PC-3 (cell line): ENCODE data around the gene CDHR3. TPM values are rescaled to one million over a fixed set of nuclear protein-coding genes. Genes with fewer than 3 reads are reported as not detected.

Experiments
- ATAC-seq: fragments of 200-7000 bp; cut with Tn5 transposase; 2 replicates; pipeline ENCODE4 v1.9.1; 2020; ENCODE audit warnings: mild to moderate bottlenecking, moderate library complexity
- BruUV-seq: library from RNA; stranded (reverse); fragments of 400-500 nt; replicated peaks from 2 replicates; lab custom pipeline; 2021; lab: Mats Ljungman, UMichigan
- CTCF ChIA-PET: fragments of 300-600 bp; sonication (Branson Sonifier 250); formaldehyde crosslinking; loops from one replicate; lab custom pipeline; 2022; ENCODE audit warnings: antibody characterized with exemption; lab: Charles Lee
- POLR2A ChIA-PET: fragments of 300-600 bp; sonication (Branson Sonifier 250); formaldehyde crosslinking; loops from one replicate; lab custom pipeline; 2022; ENCODE audit warnings: antibody characterized with exemption; ENCODE audit not compliant: unreplicated experiment; lab: Charles Lee
- DNase-seq: peaks from one replicate; pipeline ENCODE4 v3.0.0-alpha.2; 2015
- H2AFZ ChIP-seq: fragments of 300-600 bp; sonication (generic); 2 replicates; pipeline ENCODE4 v1.6.0; 2016; ENCODE audit warnings: antibody characterized with exemption, low read length
- H3F3A ChIP-seq: fragments of 300-600 bp; sonication (generic); one replicate; pipeline ENCODE4 v1.6.0; 2017; ENCODE audit warnings: antibody characterized with exemption, low read length, control low read depth, mild to moderate bottlenecking; ENCODE audit not compliant: unreplicated experiment
- H3K27ac ChIP-seq: fragments of 300-600 bp; sonication (generic); 2 replicates; pipeline ENCODE4 v1.5.1; 2016; ENCODE audit warnings: mild to moderate bottlenecking, low read length
- H3K27me3 ChIP-seq: fragments of 300-600 bp; sonication (generic); 2 replicates; pipeline ENCODE4 v1.6.1; 2016; ENCODE audit warnings: low read length, mixed read lengths
- H3K36me3 ChIP-seq: fragments of 300-600 bp; sonication (generic); 2 replicates; pipeline ENCODE4 v1.6.1; 2016; ENCODE audit warnings: low read depth, mixed run types, low read length, mixed read lengths
- H3K4me1 ChIP-seq: fragments of 300-600 bp; sonication (generic); 2 replicates; pipeline ENCODE4 v1.5.1; 2016; ENCODE audit warnings: low read length; ENCODE audit not compliant: insufficient read depth
- H3K4me2 ChIP-seq: fragments of 300-600 bp; sonication (generic); 2 replicates; pipeline ENCODE4 v1.6.0; 2016; ENCODE audit warnings: low read length
- H3K4me3 ChIP-seq: fragments of 300-600 bp; sonication (generic); 2 replicates; pipeline ENCODE4 v1.5.1; 2016; ENCODE audit warnings: mild to moderate bottlenecking, low read length, mixed read lengths
- H3K79me2 ChIP-seq: fragments of 300-600 bp; sonication (generic); 2 replicates; pipeline ENCODE4 v1.6.1; 2017; ENCODE audit warnings: low read length, mixed read lengths
- H3K9ac ChIP-seq: fragments of 300-600 bp; sonication (generic); 2 replicates; pipeline ENCODE4 v1.6.0; 2016; ENCODE audit warnings: mild to moderate bottlenecking, low read length
- H3K9me2 ChIP-seq: fragments of 300-600 bp; sonication (generic); replicated peaks from 2 replicates; pipeline ENCODE4 v1.6.1; 2016; ENCODE audit warnings: mixed run types, low read length, mixed read lengths
- H3K9me3 ChIP-seq: fragments of 300-600 bp; sonication (generic); 2 replicates; pipeline ENCODE4 v1.6.1; 2016; ENCODE audit warnings: low read length, mixed read lengths
- H4K20me1 ChIP-seq: fragments of 300-600 bp; sonication (generic); 2 replicates; pipeline ENCODE4 v1.6.1; 2016; ENCODE audit warnings: low read length, mixed read lengths
- CTCF ChIP-seq: fragments of 300-600 bp; sonication (generic); conservative IDR thresholded peaks from 2 replicates; pipeline ENCODE4 v1.5.1; 2017; ENCODE audit warnings: antibody characterized with exemption, low read depth, mild to moderate bottlenecking, low read length
- EZH2 ChIP-seq: fragments of 300-600 bp; sonication (generic); IDR thresholded peaks from one replicate; pipeline ENCODE4 v1.6.1; 2017; ENCODE audit warnings: antibody characterized with exemption, mild to moderate bottlenecking, low read length; ENCODE audit not compliant: unreplicated experiment
- EZH2phosphoT487 ChIP-seq: fragments of 300-600 bp; sonication (generic); IDR thresholded peaks from 2 replicates; pipeline ENCODE4 v1.6.1; 2018; ENCODE audit warnings: mild to moderate bottlenecking, antibody characterized with exemption, low read length, borderline replicate concordance
- intact Hi-C: fragments of 100-400 bp; cut with micrococcal nuclease; formaldehyde crosslinking; loops from 2 replicates; pipeline ENCODE4 v1.9.0; 2023
- total RNA-seq: library from RNA; depleted of rRNA; stranded (reverse); fragments of >200 nt; gene quantifications from 2 replicates; pipeline ENCODE4 v1.2.3, GENCODE V29; 2014

CDHR3 gene
- total RNA-seq, 1 experiment from 2014 or later = 9.8 TPM

- Histone ChIP-seq H3K9ac (no peak overlapping the region), H3K79me2 (no peaks in the 10 kb centered on the region), H3K9me3 (no peaks in the 10 kb centered on the region), H3K4me3 (no peak overlapping the region), H4K20me1 (no peaks in the 10 kb centered on the region), H3K36me3 (no peaks in the 10 kb centered on the region), H3K9me2 (no peaks in the 10 kb centered on the region), H3K27ac (no peak overlapping the region), H3K27me3 (no peaks in the 10 kb centered on the region), H3F3A (no peaks in the 10 kb centered on the region), H2AFZ (no peak overlapping the region), H3K4me1 (no peaks in the 10 kb centered on the region), H3K4me2 (no peak overlapping the region)
- CTCF ChIA-PET = no interaction called here
- no TSS peak for BruUV-seq
- POLR2A ChIA-PET = no interaction called here
- ATAC-seq (no peak), DNase-seq (no peak)
- TF ChIP-seq CTCF = no peak
- TF ChIP-seq EZH2 = no peak
- no peak for TF ChIP-seq EZH2phosphoT487
- intact Hi-C loops = no loop called here
Observed at GRCh38 chr7:105962353-105962752, 711 bp upstream of the CDHR3 start.

GRCh38 chr7:105971845-105972244 is 8.8 kb downstream of the CDHR3 start:
- no peaks in the 10 kb centered on the region for H3K79me2 ChIP-seq
- no peak for TF ChIP-seq CTCF
- no peak for TF ChIP-seq EZH2phosphoT487
- TF ChIP-seq EZH2 = no peak
- ChIA-PET POLR2A (no interaction called here), CTCF (no interaction called here)
- peaks cover 8% of the 10 kb centered on the region; the same call in 1 of the 2 replicates for H3K27me3 ChIP-seq
- H3K4me2 ChIP-seq = no peak overlapping the region
- H3K9ac ChIP-seq = no peak overlapping the region
- intact Hi-C loops = no loop called here
- no peaks in the 10 kb centered on the region for H3K9me3 ChIP-seq
- no peaks in the 10 kb centered on the region for H3K36me3 ChIP-seq
- H3K27ac ChIP-seq = no peak overlapping the region
- no peak overlapping the region for H3K4me3 ChIP-seq
- no peak overlapping the region for H2AFZ ChIP-seq
- DNase-seq (no peak), ATAC-seq (no peak)
- no TSS peak for BruUV-seq
- H3F3A ChIP-seq = no peaks in the 10 kb centered on the region
- no peaks in the 10 kb centered on the region for H3K9me2 ChIP-seq
- H3K4me1 ChIP-seq = no peaks in the 10 kb centered on the region
- no peaks in the 10 kb centered on the region for H4K20me1 ChIP-seq

- DNase-seq = no peak
- no peaks in the 10 kb centered on the region for H3K9me3 ChIP-seq
- H3K9me2 ChIP-seq = no peaks in the 10 kb centered on the region
- no peak overlapping the region for H3K4me2 ChIP-seq
- ChIA-PET POLR2A (interaction anchor here (0.6 kb wide), 1 partner anchor 388 kb away, joined by 3 read pairs; no protein-coding TSS in a partner anchor), CTCF (no interaction called here)
- H3K27ac ChIP-seq = no peak overlapping the region
- intact Hi-C loops = no loop called here
- H3K4me1 ChIP-seq = no peaks in the 10 kb centered on the region
- H3K9ac ChIP-seq = no peak overlapping the region
- H4K20me1 ChIP-seq = no peaks in the 10 kb centered on the region
- H3K79me2 ChIP-seq = no peaks in the 10 kb centered on the region
- no peak overlapping the region for H3K4me3 ChIP-seq
- H3F3A ChIP-seq = no peaks in the 10 kb centered on the region
- no peaks in the 10 kb centered on the region for H3K36me3 ChIP-seq
- no peak for TF ChIP-seq CTCF
- peaks cover 8% of the 10 kb centered on the region; the same call in 1 of the 2 replicates for H3K27me3 ChIP-seq
- no TSS peak for BruUV-seq
- H2AFZ ChIP-seq = no peak overlapping the region
- no peak for ATAC-seq
Observed at GRCh38 chr7:105972276-105972675, 9.2 kb downstream of the CDHR3 start.
